HepG2 (cell line): Measurements from ENCODE around the gene ICE2. TPM values are rescaled to one million over a fixed set of nuclear protein-coding genes. Genes with fewer than 3 reads are reported as not detected.

ENCODE experiments used
- ATF7 ChIP-seq, 2 experiments: fragments of 450-650 bp in 1 of 2; sonication (generic) in 1 of 2; formaldehyde crosslinking in 1 of 2; IDR thresholded peaks; 2 replicates each; pipeline versions ENCODE4 v1.4.0 to v1.6.1; 2016 to 2020; ENCODE audit warnings: antibody characterized with exemption in 1 of 2, mild to moderate bottlenecking in 1 of 2, missing genetic modification reagents in 1 of 2
- CBX1 ChIP-seq: IDR thresholded peaks from one replicate; pipeline ENCODE4 v1.6.1; 2016; ENCODE audit warnings: antibody characterized with exemption, low read depth
- FIP1L1 ChIP-seq: fragments of 200-400 bp; formaldehyde crosslinking; IDR thresholded peaks from 2 replicates; pipeline ENCODE4 v1.6.1; 2018; ENCODE audit warnings: low read depth, mild to moderate bottlenecking, low read length, moderate library complexity, borderline replicate concordance; ENCODE audit not compliant: insufficient read depth
- HOXA9 ChIP-seq: sonication (generic); formaldehyde crosslinking; IDR thresholded peaks from 2 replicates; pipeline ENCODE4 v1.8.1; 2022; ENCODE audit warnings: missing genetic modification reagents, mild to moderate bottlenecking, moderate library complexity, borderline replicate concordance
- RBAK ChIP-seq: sonication (generic); formaldehyde crosslinking; IDR thresholded peaks from 2 replicates; pipeline ENCODE4 v1.5.1; 2020; ENCODE audit warnings: mild to moderate bottlenecking, missing genetic modification reagents
- RNF2 ChIP-seq: fragments of 450-650 bp; conservative IDR thresholded peaks from 2 replicates; pipeline ENCODE4 v1.6.1; 2016; ENCODE audit warnings: low read depth
- SMYD3 ChIP-seq: sonication (generic); formaldehyde crosslinking; IDR thresholded peaks from 2 replicates; pipeline ENCODE4 v1.8.1; 2023; ENCODE audit warnings: mild to moderate bottlenecking, missing genetic modification reagents
- SOX5 ChIP-seq: IDR thresholded peaks from 2 replicates; pipeline ENCODE4 v1.6.1; 2016; ENCODE audit warnings: borderline replicate concordance
- SOX6 ChIP-seq, 2 experiments: fragments of 450-650 bp in 1 of 2; sonication (generic) in 1 of 2; formaldehyde crosslinking in 1 of 2; IDR thresholded peaks; 2 replicates each; pipeline versions ENCODE4 v1.4.0 to v1.6.1; 2017 to 2020; ENCODE audit warnings: antibody characterized with exemption in 1 of 2, mild to moderate bottlenecking in 1 of 2, missing genetic modification reagents in 1 of 2
- SYNCRIP ChIP-seq: fragments of 200-400 bp; formaldehyde crosslinking; IDR thresholded peaks from 2 replicates; pipeline ENCODE4 v1.6.1; 2018; ENCODE audit warnings: mild to moderate bottlenecking, low read depth, low read length; ENCODE audit not compliant: insufficient read depth
- YEATS2 ChIP-seq: sonication (generic); formaldehyde crosslinking; IDR thresholded peaks from 2 replicates; pipeline ENCODE4 v1.4.0; 2020; ENCODE audit warnings: missing genetic modification reagents, borderline replicate concordance
- ZNF101 ChIP-seq: sonication (generic); formaldehyde crosslinking; IDR thresholded peaks from 2 replicates; pipeline ENCODE4 v1.4.0; 2020; ENCODE audit warnings: mild to moderate bottlenecking, low read depth, missing genetic modification reagents, borderline replicate concordance
- ZNF274 ChIP-seq: sonication (generic); formaldehyde crosslinking; IDR thresholded peaks from 2 replicates; pipeline ENCODE4 v1.5.1; 2020; ENCODE audit warnings: mild to moderate bottlenecking, missing genetic modification reagents
- ZNF354B ChIP-seq: sonication (generic); formaldehyde crosslinking; IDR thresholded peaks from 2 replicates; pipeline ENCODE4 v1.8.0; 2022; ENCODE audit warnings: mild to moderate bottlenecking, missing genetic modification reagents
- ZZZ3 ChIP-seq: sonication (generic); formaldehyde crosslinking; IDR thresholded peaks from 2 replicates; pipeline ENCODE4 v1.4.0; 2020; ENCODE audit warnings: missing genetic modification reagents, mild to moderate bottlenecking, borderline replicate concordance
- polyA plus RNA-seq, 8 experiments: library from polyadenylated mRNA; depleted of rRNA in 3 of 8; stranded (reverse) in 7 of 8; unstranded in 1 of 8; fragments of >200 nt; fragmentation: Illumina TruSeq in 4 of 8; extraction: Trizol in 4 of 8; gene quantifications; 2 replicates each; pipeline versions ENCODE4 v1.2.1 to v1.2.3, GENCODE V29; 2011 to 2016; ENCODE audit warnings: low read depth in 4 of 8, missing spikeins in 1 of 8, mixed read lengths in 1 of 8; ENCODE audit not compliant: insufficient read depth in 1 of 8
- total RNA-seq, 5 experiments: library from RNA; depleted of rRNA; stranded (reverse); fragments of >200 nt; fragmentation: Illumina TruSeq; extraction: Trizol; gene quantifications; 2 replicates each; pipeline ENCODE4 v1.2.3, GENCODE V29; 2016; ENCODE audit warnings: low read depth in 1 of 5
- TF ChIP-seq, protein P1 (sequence below): sonication (generic); formaldehyde crosslinking; IDR thresholded peaks from 2 replicates; pipeline ENCODE4 v1.5.1; 2020; ENCODE audit warnings: missing genetic modification reagents, mild to moderate bottlenecking, borderline replicate concordance
- TF ChIP-seq, protein P2 (sequence below): sonication (generic); formaldehyde crosslinking; IDR thresholded peaks from 2 replicates; pipeline ENCODE4 v1.5.0; 2020; ENCODE audit warnings: missing genetic modification reagents
- TF ChIP-seq, protein P3 (sequence below): IDR thresholded peaks from 2 replicates; pipeline ENCODE4 v1.6.1; 2016; ENCODE audit warnings: low read depth, borderline replicate concordance
- TF ChIP-seq, protein P4 (sequence below): sonication (generic); formaldehyde crosslinking; IDR thresholded peaks from 2 replicates; pipeline ENCODE4 v1.9.0; 2022; ENCODE audit warnings: low read depth, missing genetic modification reagents
- TF ChIP-seq, protein P5 (sequence below): sonication (generic); formaldehyde crosslinking; IDR thresholded peaks from 2 replicates; pipeline ENCODE4 v1.8.0; 2022; ENCODE audit warnings: mild to moderate bottlenecking, missing genetic modification reagents, moderate library complexity
- TF ChIP-seq, protein P6 (sequence below): sonication (generic); formaldehyde crosslinking; conservative IDR thresholded peaks from 2 replicates; pipeline ENCODE4 v1.8.0; 2022; ENCODE audit warnings: missing genetic modification reagents

Gene ICE2
- total and polyA plus RNA-seq, 2 of the 13 experiments (the other 11 are each of a cell fraction or from before 2014, with no cell fraction given): 24.8 to 26.4 TPM

DNA sequence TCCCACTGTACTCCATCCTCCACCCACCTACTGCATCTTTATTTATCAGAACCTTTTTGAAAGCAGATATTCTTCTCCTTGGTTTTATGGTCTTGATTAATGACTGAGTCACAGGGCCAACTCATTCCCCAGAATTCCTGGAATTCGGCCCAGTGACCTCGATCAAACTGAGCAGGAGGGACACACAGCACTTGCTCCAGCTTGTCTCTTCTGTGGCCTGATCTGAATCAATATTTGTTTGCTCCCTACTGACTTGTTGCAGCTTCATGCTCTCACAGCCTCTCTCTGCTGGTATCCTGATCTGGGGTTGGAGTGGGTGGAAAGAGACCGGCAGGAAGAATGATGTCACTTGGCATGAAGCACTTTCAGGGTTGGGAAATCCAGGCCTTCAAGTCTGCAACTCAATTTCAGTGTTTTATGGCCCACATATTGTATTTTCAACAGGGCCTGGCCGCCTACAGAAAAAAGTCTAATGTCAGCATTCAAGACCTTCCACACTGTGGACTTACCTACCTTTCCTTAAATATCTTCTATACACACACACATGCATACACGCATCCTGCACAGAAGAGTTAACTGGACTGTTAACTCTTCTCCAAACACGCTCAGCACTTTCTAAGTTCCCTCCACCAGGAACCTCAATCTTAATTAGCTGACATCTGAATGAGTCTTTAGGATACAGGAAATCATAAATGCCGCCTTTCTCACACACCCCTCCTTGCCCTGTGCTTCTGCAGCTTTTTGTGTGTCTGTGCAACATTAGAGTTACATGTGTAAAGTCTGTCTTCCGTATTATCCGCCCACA lies 85.8 kb downstream of the ICE2 start (continued):
- TF ChIP-seq, protein P1, sequence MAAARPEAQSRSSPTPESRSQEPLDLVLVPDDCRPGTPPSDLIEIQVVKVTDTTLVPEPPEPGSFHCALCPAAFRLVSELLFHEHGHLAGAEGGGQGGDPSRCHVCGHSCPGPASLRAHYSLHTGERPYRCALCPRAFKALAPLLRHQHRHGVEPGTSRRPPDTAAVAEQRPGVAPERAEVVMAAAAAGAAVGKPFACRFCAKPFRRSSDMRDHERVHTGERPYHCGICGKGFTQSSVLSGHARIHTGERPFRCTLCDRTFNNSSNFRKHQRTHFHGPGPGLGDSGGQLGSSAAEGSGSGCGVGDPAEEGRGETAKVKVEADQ (CRISPR knock-in tag): no peak
- TF ChIP-seq SOX6 (IDR thresholded peaks at IDR 0.05) (no peak), SOX6 (CRISPR knock-in tag; IDR thresholded peaks at IDR 0.05) (peak; percentile 88), SMYD3 (CRISPR knock-in tag) (0 out of 2 replicates have a peak, but pooled peaks have one; percentile 30), SOX5 (CRISPR knock-in tag) (peak; percentile 80; the same call in 1 of the 2 replicates), RBAK (CRISPR knock-in tag) (peak; percentile 85), HOXA9 (CRISPR knock-in tag) (no peak), YEATS2 (CRISPR knock-in tag) (0 out of 2 replicates have a peak, but pooled peaks have one; percentile 15), RNF2 (no peak), ATF7 (IDR thresholded peaks at IDR 0.05) (peak; percentile 86; the same call in 1 of the 2 replicates), ATF7 (CRISPR knock-in tag; IDR thresholded peaks at IDR 0.05) (peak; percentile 96), ZNF101 (CRISPR knock-in tag) (no peak), ZNF354B (no peak), ZZZ3 (CRISPR knock-in tag) (no peak), ZNF274 (no peak), SYNCRIP (no peak), CBX1 (no peak), FIP1L1 (no peak)
- TF ChIP-seq, protein P2, sequence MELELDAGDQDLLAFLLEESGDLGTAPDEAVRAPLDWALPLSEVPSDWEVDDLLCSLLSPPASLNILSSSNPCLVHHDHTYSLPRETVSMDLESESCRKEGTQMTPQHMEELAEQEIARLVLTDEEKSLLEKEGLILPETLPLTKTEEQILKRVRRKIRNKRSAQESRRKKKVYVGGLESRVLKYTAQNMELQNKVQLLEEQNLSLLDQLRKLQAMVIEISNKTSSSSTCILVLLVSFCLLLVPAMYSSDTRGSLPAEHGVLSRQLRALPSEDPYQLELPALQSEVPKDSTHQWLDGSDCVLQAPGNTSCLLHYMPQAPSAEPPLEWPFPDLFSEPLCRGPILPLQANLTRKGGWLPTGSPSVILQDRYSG (CRISPR knock-in tag): no peak
- TF ChIP-seq, protein P3, sequence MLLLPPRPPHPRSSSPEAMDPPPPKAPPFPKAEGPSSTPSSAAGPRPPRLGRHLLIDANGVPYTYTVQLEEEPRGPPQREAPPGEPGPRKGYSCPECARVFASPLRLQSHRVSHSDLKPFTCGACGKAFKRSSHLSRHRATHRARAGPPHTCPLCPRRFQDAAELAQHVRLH (CRISPR knock-in tag): peak; percentile 73; the same call in 1 of the 2 replicates
- TF ChIP-seq, protein P4, sequence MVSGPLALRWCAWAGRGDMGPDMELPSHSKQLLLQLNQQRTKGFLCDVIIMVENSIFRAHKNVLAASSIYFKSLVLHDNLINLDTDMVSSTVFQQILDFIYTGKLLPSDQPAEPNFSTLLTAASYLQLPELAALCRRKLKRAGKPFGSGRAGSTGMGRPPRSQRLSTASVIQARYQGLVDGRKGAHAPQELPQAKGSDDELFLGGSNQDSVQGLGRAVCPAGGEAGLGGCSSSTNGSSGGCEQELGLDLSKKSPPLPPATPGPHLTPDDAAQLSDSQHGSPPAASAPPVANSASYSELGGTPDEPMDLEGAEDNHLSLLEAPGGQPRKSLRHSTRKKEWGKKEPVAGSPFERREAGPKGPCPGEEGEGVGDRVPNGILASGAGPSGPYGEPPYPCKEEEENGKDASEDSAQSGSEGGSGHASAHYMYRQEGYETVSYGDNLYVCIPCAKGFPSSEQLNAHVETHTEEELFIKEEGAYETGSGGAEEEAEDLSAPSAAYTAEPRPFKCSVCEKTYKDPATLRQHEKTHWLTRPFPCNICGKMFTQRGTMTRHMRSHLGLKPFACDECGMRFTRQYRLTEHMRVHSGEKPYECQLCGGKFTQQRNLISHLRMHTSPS (CRISPR knock-in tag): 0 out of 2 replicates have a peak, but pooled peaks have one; percentile 13
- TF ChIP-seq, protein P5, sequence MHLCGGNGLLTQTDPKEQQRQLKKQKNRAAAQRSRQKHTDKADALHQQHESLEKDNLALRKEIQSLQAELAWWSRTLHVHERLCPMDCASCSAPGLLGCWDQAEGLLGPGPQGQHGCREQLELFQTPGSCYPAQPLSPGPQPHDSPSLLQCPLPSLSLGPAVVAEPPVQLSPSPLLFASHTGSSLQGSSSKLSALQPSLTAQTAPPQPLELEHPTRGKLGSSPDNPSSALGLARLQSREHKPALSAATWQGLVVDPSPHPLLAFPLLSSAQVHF (CRISPR knock-in tag): no peak
- TF ChIP-seq, protein P6, sequence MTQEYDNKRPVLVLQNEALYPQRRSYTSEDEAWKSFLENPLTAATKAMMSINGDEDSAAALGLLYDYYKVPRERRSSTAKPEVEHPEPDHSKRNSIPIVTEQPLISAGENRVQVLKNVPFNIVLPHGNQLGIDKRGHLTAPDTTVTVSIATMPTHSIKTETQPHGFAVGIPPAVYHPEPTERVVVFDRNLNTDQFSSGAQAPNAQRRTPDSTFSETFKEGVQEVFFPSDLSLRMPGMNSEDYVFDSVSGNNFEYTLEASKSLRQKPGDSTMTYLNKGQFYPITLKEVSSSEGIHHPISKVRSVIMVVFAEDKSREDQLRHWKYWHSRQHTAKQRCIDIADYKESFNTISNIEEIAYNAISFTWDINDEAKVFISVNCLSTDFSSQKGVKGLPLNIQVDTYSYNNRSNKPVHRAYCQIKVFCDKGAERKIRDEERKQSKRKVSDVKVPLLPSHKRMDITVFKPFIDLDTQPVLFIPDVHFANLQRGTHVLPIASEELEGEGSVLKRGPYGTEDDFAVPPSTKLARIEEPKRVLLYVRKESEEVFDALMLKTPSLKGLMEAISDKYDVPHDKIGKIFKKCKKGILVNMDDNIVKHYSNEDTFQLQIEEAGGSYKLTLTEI (CRISPR knock-in tag): no peak
